Measurements from ENCODE around the gene ACOT11. TPM values are rescaled to one million over a fixed set of nuclear protein-coding genes. Genes with fewer than 3 reads are reported as not detected.

The ACOT11 gene
- polyA plus RNA-seq, 1 of the 3 experiments (the other 2 are of a cell fraction), result 6.9 TPM

GRCh38 chr1:54645806-54646676 is 98.0 kb downstream of the ACOT11 start:
- DNase-seq, result no peak
- no peak overlapping the region for H2AFZ ChIP-seq (ENCODE audit: low read depth)
- H3K9me2 ChIP-seq, result no peaks in the 10 kb centered on the region
- H3K9ac ChIP-seq, result no peak overlapping the region
- H3K4me1 ChIP-seq (ENCODE audit: control insufficient read depth in 1 of 2, insufficient read depth in 2 of 2, low read depth in 1 of 2, low read length in 1 of 2), result no peaks in the 10 kb centered on the region
- H3K4me3 ChIP-seq (ENCODE audit: low read depth in 2 of 2, low read length in 1 of 2), result no peak overlapping the region
- H3K27me3 ChIP-seq (ENCODE audit: insufficient read depth), result no peaks in the 10 kb centered on the region
- H4K20me1 ChIP-seq (ENCODE audit: insufficient read depth), result no peaks in the 10 kb centered on the region
- H3K4me2 ChIP-seq, result no peak overlapping the region
- ChIA-PET CTCF (no interaction called here), POLR2A (no interaction called here)
- H3K27ac ChIP-seq (ENCODE audit: low read depth in 2 of 2, low read length in 1 of 2), result no peak overlapping the region
- TF ChIP-seq REST (IDR thresholded peaks at IDR 0.05; ENCODE audit: low read depth, low read length) (no peak), POLR2AphosphoS5 (IDR thresholded peaks at IDR 0.05; ENCODE audit: low read depth, low read length) (no peak), EZH2phosphoT487 (IDR thresholded peaks at IDR 0.05; ENCODE audit: borderline replicate concordance, low read depth) (no peak), MEF2A (IDR thresholded peaks at IDR 0.05; ENCODE audit: borderline replicate concordance, low read depth) (no peak), JUND (IDR thresholded peaks at IDR 0.05) (no peak), PBX3 (IDR thresholded peaks at IDR 0.05) (no peak), GATA2 (CRISPR knock-in tag; IDR thresholded peaks at IDR 0.05) (no peak), GABPA (IDR thresholded peaks at IDR 0.05; ENCODE audit: low read depth) (no peak), YY1 (IDR thresholded peaks at IDR 0.05; ENCODE audit: low read depth) (no peak), MXI1 (IDR thresholded peaks at IDR 0.05; ENCODE audit: low read depth, low read length) (no peak), TCF12 (IDR thresholded peaks at IDR 0.05) (no peak), ELF1 (IDR thresholded peaks at IDR 0.05) (no peak), RXRA (IDR thresholded peaks at IDR 0.05; ENCODE audit: borderline replicate concordance, low read depth) (no peak), FOXJ3 (CRISPR knock-in tag; IDR thresholded peaks at IDR 0.05) (no peak), USF1 (IDR thresholded peaks at IDR 0.05; ENCODE audit: borderline replicate concordance, low read depth) (no peak)
- TF ChIP-seq, protein P1, sequence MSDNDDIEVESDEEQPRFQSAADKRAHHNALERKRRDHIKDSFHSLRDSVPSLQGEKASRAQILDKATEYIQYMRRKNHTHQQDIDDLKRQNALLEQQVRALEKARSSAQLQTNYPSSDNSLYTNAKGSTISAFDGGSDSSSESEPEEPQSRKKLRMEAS (IDR thresholded peaks at IDR 0.05; ENCODE audit: low read depth), result no peak
- TF ChIP-seq, protein P2, sequence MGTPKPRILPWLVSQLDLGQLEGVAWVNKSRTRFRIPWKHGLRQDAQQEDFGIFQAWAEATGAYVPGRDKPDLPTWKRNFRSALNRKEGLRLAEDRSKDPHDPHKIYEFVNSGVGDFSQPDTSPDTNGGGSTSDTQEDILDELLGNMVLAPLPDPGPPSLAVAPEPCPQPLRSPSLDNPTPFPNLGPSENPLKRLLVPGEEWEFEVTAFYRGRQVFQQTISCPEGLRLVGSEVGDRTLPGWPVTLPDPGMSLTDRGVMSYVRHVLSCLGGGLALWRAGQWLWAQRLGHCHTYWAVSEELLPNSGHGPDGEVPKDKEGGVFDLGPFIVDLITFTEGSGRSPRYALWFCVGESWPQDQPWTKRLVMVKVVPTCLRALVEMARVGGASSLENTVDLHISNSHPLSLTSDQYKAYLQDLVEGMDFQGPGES (IDR thresholded peaks at IDR 0.05; ENCODE audit: low read depth, low read length), result no peak
- TF ChIP-seq, protein P3, sequence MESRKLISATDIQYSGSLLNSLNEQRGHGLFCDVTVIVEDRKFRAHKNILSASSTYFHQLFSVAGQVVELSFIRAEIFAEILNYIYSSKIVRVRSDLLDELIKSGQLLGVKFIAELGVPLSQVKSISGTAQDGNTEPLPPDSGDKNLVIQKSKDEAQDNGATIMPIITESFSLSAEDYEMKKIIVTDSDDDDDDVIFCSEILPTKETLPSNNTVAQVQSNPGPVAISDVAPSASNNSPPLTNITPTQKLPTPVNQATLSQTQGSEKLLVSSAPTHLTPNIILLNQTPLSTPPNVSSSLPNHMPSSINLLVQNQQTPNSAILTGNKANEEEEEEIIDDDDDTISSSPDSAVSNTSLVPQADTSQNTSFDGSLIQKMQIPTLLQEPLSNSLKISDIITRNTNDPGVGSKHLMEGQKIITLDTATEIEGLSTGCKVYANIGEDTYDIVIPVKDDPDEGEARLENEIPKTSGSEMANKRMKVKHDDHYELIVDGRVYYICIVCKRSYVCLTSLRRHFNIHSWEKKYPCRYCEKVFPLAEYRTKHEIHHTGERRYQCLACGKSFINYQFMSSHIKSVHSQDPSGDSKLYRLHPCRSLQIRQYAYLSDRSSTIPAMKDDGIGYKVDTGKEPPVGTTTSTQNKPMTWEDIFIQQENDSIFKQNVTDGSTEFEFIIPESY (IDR thresholded peaks at IDR 0.05; ENCODE audit: borderline replicate concordance, low read depth), result no peak
- no peaks in the 10 kb centered on the region for H3K36me3 ChIP-seq (replicated peaks in 1 of 2; ENCODE audit: control insufficient read depth in 1 of 2, insufficient read depth in 2 of 2, low read length in 1 of 2)
- WGBS (ENCODE audit: low lambda C conversion rate), result 85% methylated on average over 7 of the region's 7 CpGs
- 0 out of 2 replicates have a peak, but pooled peaks cover 7% of the 10 kb centered on the region for H3K9me3 ChIP-seq
- no peaks in the 10 kb centered on the region for H3K79me2 ChIP-seq (ENCODE audit: insufficient read depth)
- H3F3A ChIP-seq (replicated peaks; ENCODE audit: insufficient read depth), result no peaks in the 10 kb centered on the region
